Testis (tissue), 2 donors: ENCODE measurements around the gene AAK1.

ENCODE experiments used
- CTCF ChIP-seq, 3 experiments: fragments of 450-650 bp in 2 of 3; fragments of 200-600 bp in 1 of 3; sonication (generic) in 1 of 3; IDR thresholded peaks; one replicate each; pipeline ENCODE4 v1.5.1; 2016 to 2019; ENCODE audit warnings: antibody characterized with exemption in 3 of 3, mild to moderate bottlenecking in 2 of 3, moderate library complexity in 1 of 3
- POLR2A ChIP-seq: fragments of 450-650 bp; IDR thresholded peaks from one replicate; pipeline ENCODE4 v1.6.1; 2017; ENCODE audit warnings: antibody characterized with exemption, mild to moderate bottlenecking, moderate library complexity

GRCh38 chr2:69686813-69687212, 43.3 kb upstream of the AAK1 start:
- TF ChIP-seq POLR2A (no peak), CTCF (IDR thresholded peaks at IDR 0.05) (no peak)
